GM21723 (cell line): Measurements from ENCODE around the gene GOLGA8O.
"Not testable (repeated sequence)": the region's sequence is repeated elsewhere in the genome, so short reads cannot be mapped to it uniquely, and the experiment has no call there.

ENCODE experiments used
- ATAC-seq: cut with Tn5 transposase; IDR thresholded peaks from one replicate; pipeline ENCODE4 v1.9.1; 2021; ENCODE audit warnings: mild to moderate bottlenecking, moderate library complexity; ENCODE audit not compliant: unreplicated experiment

Gene GOLGA8O

GRCh38 chr15:32455534-32455933, at the start of gene GOLGA8O:
Gene GOLGA8O (minus strand): TSS chr15:32455634. CDS start chr15:32455536, 98 bp downstream.
- not testable (repeated sequence) for ATAC-seq

GRCh38 chr15:32504152-32504811, 48.8 kb upstream of the GOLGA8O start:
- not testable (repeated sequence) for ATAC-seq

- ATAC-seq, result not testable (repeated sequence)
These were observed 47.5 kb upstream of the GOLGA8O start for GRCh38 chr15:32502946-32503345.

GRCh38 chr15:32492768-32493167, 37.3 kb upstream of the GOLGA8O start:
- ATAC-seq, result not testable (repeated sequence)

- ATAC-seq, result not testable (repeated sequence)
These were observed 31.0 kb upstream of the GOLGA8O start for GRCh38 chr15:32486474-32486873.

GRCh38 chr15:32483377-32483776, 27.9 kb upstream of the GOLGA8O start:
- ATAC-seq, result not testable (repeated sequence)

- ATAC-seq, result not testable (repeated sequence)
These were observed 26.2 kb upstream of the GOLGA8O start for GRCh38 chr15:32481683-32482082.

- ATAC-seq, result not testable (repeated sequence)
These were observed 12.6 kb upstream of the GOLGA8O start for GRCh38 chr15:32468076-32468475.

GRCh38 chr15:32440445-32440977, 14.9 kb downstream of the GOLGA8O start:
- not testable (repeated sequence) for ATAC-seq

- ATAC-seq, result not testable (repeated sequence)
These were observed 21.1 kb downstream of the GOLGA8O start for GRCh38 chr15:32434102-32434963.

GRCh38 chr15:32427635-32428034, 27.8 kb downstream of the GOLGA8O start:
- ATAC-seq, result not testable (repeated sequence)

- not testable (repeated sequence) for ATAC-seq
These were observed 28.9 kb downstream of the GOLGA8O start for GRCh38 chr15:32426511-32426910.

- not testable (repeated sequence) for ATAC-seq
These were observed 47.5 kb downstream of the GOLGA8O start for GRCh38 chr15:32407903-32408302.

GRCh38 chr15:32403192-32403591, 52.2 kb downstream of the GOLGA8O start, which contains the start of gene GOLGA8K:
Gene GOLGA8K (minus strand): TSS chr15:32403292. CDS start chr15:32403194, 98 bp downstream.
- ATAC-seq, result not testable (repeated sequence)

GRCh38 chr15:32396522-32396921, 58.9 kb downstream of the GOLGA8O start:
- ATAC-seq, result not testable (repeated sequence)
